A549 (cell line): Measurements from ENCODE around the gene PTPRN2. TPM values are rescaled to one million over a fixed set of nuclear protein-coding genes. Genes with fewer than 3 reads are reported as not detected.

Experiments used
- ATAC-seq, 2 experiments: fragments of 200-7000 bp in 1 of 2; fragments of >200 bp in 1 of 2; cut with Nextera tagmentation in 1 of 2; cut with Tn5 transposase in 1 of 2; 3 replicates each; pipeline versions ENCODE4 v1.8.0 to v1.9.1; 2018 to 2020; ENCODE audit warnings: mild to moderate bottlenecking in 1 of 2, moderate library complexity in 1 of 2
- CTCF ChIA-PET: fragments of 300-600 bp; sonication (Branson Sonifier 250); formaldehyde crosslinking; extraction: SDS; loops from one replicate; lab custom pipeline; 2021; ENCODE audit warnings: antibody characterized with exemption, inconsistent platforms; lab: Yijun Ruan, JAX
- POLR2A ChIA-PET: fragments of 350-600 bp; formaldehyde crosslinking; extraction: SDS; loops from one replicate; lab custom pipeline; 2021; ENCODE audit warnings: antibody characterized with exemption, inconsistent platforms; lab: Yijun Ruan, JAX
- DNase-seq, 2 experiments: peaks; one replicate each; pipeline versions ENCODE4 v3.0.0 to v3.0.0-alpha.2; 2011 to 2016; ENCODE audit warnings: low read depth in 1 of 2, low spot score in 1 of 2
- FAIRE-seq: peaks from 2 replicates; lab custom pipeline; 2011; peaks lifted over from hg19 to GRCh38; lab: Jason Lieb, UNC
- H3K27ac ChIP-seq, 2 experiments: fragments of >200 bp; sonication (Bioruptor Twin); formaldehyde crosslinking; 3 replicates each; pipeline ENCODE4 v1.5.1; 2016 to 2017
- H3K4me1 ChIP-seq: fragments of >200 bp; sonication (Bioruptor Twin); formaldehyde crosslinking; 3 replicates; pipeline ENCODE4 v1.6.1; 2016
- H3K4me2 ChIP-seq: fragments of >200 bp; sonication (Bioruptor Twin); formaldehyde crosslinking; 3 replicates; pipeline ENCODE4 v1.6.1; 2016
- H3K4me3 ChIP-seq: fragments of >200 bp; sonication (Bioruptor Twin); formaldehyde crosslinking; 3 replicates; pipeline ENCODE4 v1.5.1; 2016
- H3K9me3 ChIP-seq: fragments of >200 bp; sonication (Bioruptor Twin); formaldehyde crosslinking; 3 replicates; pipeline ENCODE4 v1.6.1; 2016
- BHLHE40 ChIP-seq: IDR thresholded peaks from 2 replicates; pipeline ENCODE4 v1.6.1; 2012; ENCODE audit warnings: low read depth, low read length, inconsistent platforms
- CBX8 ChIP-seq: fragments of 200-600 bp; sonication (generic); IDR thresholded peaks from 2 replicates; pipeline ENCODE4 v1.6.1; 2016
- CEBPB ChIP-seq, 2 experiments: fragments of >200 bp in 1 of 2; sonication (Bioruptor Twin) in 1 of 2; formaldehyde crosslinking in 1 of 2; IDR thresholded peaks; 2 replicates each; pipeline ENCODE4 v1.6.1; 2012 to 2016
- CHD4 ChIP-seq: fragments of 200-600 bp; sonication (generic); IDR thresholded peaks from 2 replicates; pipeline ENCODE4 v1.6.1; 2016; ENCODE audit warnings: antibody characterized with exemption, mild to moderate bottlenecking, borderline replicate concordance
- EHMT2 ChIP-seq: fragments of 200-600 bp; sonication (generic); IDR thresholded peaks from 2 replicates; pipeline ENCODE4 v1.6.1; 2016; ENCODE audit warnings: antibody characterized with exemption, low read depth, mild to moderate bottlenecking, moderate library complexity
- EP300 ChIP-seq, 2 experiments: fragments of >200 bp; sonication (Bioruptor Twin); formaldehyde crosslinking; IDR thresholded peaks; 2 replicates in 1 of 2; 3 replicates in 1 of 2; pipeline ENCODE4 v1.6.1; 2016 to 2017
- HOXB5 ChIP-seq: fragments of 250-450 bp; sonication (Bioruptor Pico); IDR thresholded peaks from 2 replicates; pipeline ENCODE4 v1.5.0; 2020; ENCODE audit warnings: mild to moderate bottlenecking, moderate library complexity
- JUN ChIP-seq, 2 experiments: fragments of >200 bp; sonication (Bioruptor Twin); formaldehyde crosslinking; IDR thresholded peaks; 2 replicates in 1 of 2; 3 replicates in 1 of 2; pipeline ENCODE4 v1.6.1; 2016 to 2017
- KDM5A ChIP-seq: fragments of 200-600 bp; sonication (generic); IDR thresholded peaks from 2 replicates; pipeline ENCODE4 v1.6.1; 2016; ENCODE audit warnings: antibody characterized with exemption, mild to moderate bottlenecking
- MAZ ChIP-seq: fragments of 150-350 bp; IDR thresholded peaks from 2 replicates; pipeline ENCODE4 v1.6.1; 2014; ENCODE audit warnings: antibody characterized with exemption, low read depth, low read length, borderline replicate concordance
- NPAS2 ChIP-seq: fragments of 250-450 bp; sonication (Bioruptor Pico); IDR thresholded peaks from 2 replicates; pipeline ENCODE4 v1.8.0; 2022; ENCODE audit warnings: mild to moderate bottlenecking, moderate library complexity, borderline replicate concordance
- NR3C1 ChIP-seq: fragments of >200 bp; sonication (Bioruptor Twin); formaldehyde crosslinking; IDR thresholded peaks from 3 replicates; pipeline ENCODE4 v1.6.1; 2017
- PHF8 ChIP-seq: fragments of 200-600 bp; sonication (generic); IDR thresholded peaks from 2 replicates; pipeline ENCODE4 v1.6.1; 2016; ENCODE audit warnings: low read depth, mild to moderate bottlenecking, antibody characterized with exemption, moderate library complexity, borderline replicate concordance
- POLR2AphosphoS2 ChIP-seq: conservative IDR thresholded peaks from 2 replicates; pipeline ENCODE4 v1.6.1; 2012; ENCODE audit warnings: low read length, improper control_type of control experiment, inconsistent platforms
- RAD21 ChIP-seq, 2 experiments: fragments of >200 bp in 1 of 2; sonication (Bioruptor Twin) in 1 of 2; formaldehyde crosslinking in 1 of 2; IDR thresholded peaks in 1 of 2; conservative IDR thresholded peaks in 1 of 2; 2 replicates in 1 of 2; 3 replicates in 1 of 2; pipeline ENCODE4 v1.6.1; 2012 to 2018; ENCODE audit warnings: inconsistent platforms in 1 of 2
- RARB ChIP-seq: fragments of 250-450 bp; sonication (Bioruptor Pico); IDR thresholded peaks from 2 replicates; pipeline ENCODE4 v1.8.0; 2021; ENCODE audit warnings: mild to moderate bottlenecking, moderate library complexity
- RCOR1 ChIP-seq: fragments of 150-350 bp; IDR thresholded peaks from 2 replicates; pipeline ENCODE4 v1.6.1; 2014; ENCODE audit warnings: antibody characterized with exemption, low read length, low read depth
- RFX5 ChIP-seq: fragments of 450-650 bp; IDR thresholded peaks from 2 replicates; pipeline ENCODE4 v1.7.1; 2014; ENCODE audit warnings: antibody characterized with exemption, mild to moderate bottlenecking, moderate library complexity
- RNF2 ChIP-seq: fragments of 200-600 bp; sonication (generic); IDR thresholded peaks from 2 replicates; pipeline ENCODE4 v1.6.1; 2016; ENCODE audit warnings: low read depth, mild to moderate bottlenecking, antibody characterized with exemption, moderate library complexity, borderline replicate concordance
- SMC3 ChIP-seq: fragments of >200 bp; sonication (Bioruptor Twin); formaldehyde crosslinking; IDR thresholded peaks from 3 replicates; pipeline ENCODE4 v1.6.1; 2018; ENCODE audit warnings: inconsistent platforms
- WGBS: methylation state at CpG from one replicate; pipeline ENCODE4 v1.1.6; 2017; ENCODE audit errors: missing lambda C conversion rate; 5-methylcytosine and 5-hydroxymethylcytosine counted together
- polyA plus RNA-seq, 4 experiments: library from polyadenylated mRNA; depleted of rRNA in 3 of 4; stranded (reverse); fragments of >200 nt; fragmentation: RNase III in 1 of 4; extraction: RNeasy Plus Mini Kit Qiagen cat#74134 plus additional on column Dnase treatment in 1 of 4; gene quantifications; 2 replicates in 3 of 4; 3 replicates in 1 of 4; pipeline ENCODE4 v1.2.3, GENCODE V29; 2011 to 2017
- TF ChIP-seq, protein P1 (sequence below): fragments of >200 bp; sonication (Bioruptor Twin); formaldehyde crosslinking; IDR thresholded peaks from 3 replicates; pipeline ENCODE4 v1.5.1; 2016
- TF ChIP-seq, protein P2 (sequence below): IDR thresholded peaks from 2 replicates; pipeline ENCODE4 v1.6.1; 2012
- TF ChIP-seq, protein P3 (sequence below): fragments of 150-350 bp; IDR thresholded peaks from 2 replicates; pipeline ENCODE4 v1.6.1; 2014; ENCODE audit warnings: low read depth, mild to moderate bottlenecking, low read length
- TF ChIP-seq, protein P4 (sequence below): fragments of 200-600 bp; sonication (generic); IDR thresholded peaks from 2 replicates; pipeline ENCODE4 v1.6.1; 2016; ENCODE audit warnings: antibody characterized with exemption, mild to moderate bottlenecking, moderate library complexity
- TF ChIP-seq, protein P5 (sequence below): fragments of >200 bp; sonication (Bioruptor Twin); formaldehyde crosslinking; IDR thresholded peaks from 3 replicates; pipeline ENCODE4 v1.6.1; 2016

The PTPRN2 gene
- polyA plus RNA-seq, 2 of the 4 experiments (the other 2 are of a cell fraction) = 0.41 to 1.2 TPM

DNA sequence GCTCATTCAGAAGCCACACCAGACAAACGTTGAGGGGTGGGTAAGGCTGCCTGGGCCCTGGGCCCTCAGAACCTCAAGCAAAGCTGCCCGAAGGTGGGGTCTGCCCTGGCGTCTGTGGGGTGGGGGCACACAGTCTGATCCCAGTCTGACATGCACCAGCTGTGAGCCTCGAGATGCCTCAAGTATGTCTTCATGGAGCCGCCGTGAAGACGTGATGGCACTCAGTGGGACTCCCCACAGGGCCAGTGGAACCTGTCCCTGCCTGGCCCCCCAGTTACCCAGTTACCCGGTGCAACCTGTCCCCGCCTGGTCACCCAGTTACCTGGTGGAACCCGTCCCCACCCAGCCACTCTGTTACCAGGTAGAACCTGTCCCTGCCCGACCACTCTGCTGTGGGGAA lies 351.2 kb downstream of the PTPRN2 start:
- Histone ChIP-seq H3K27ac (no peak overlapping the region), H3K4me1 (no peaks in the 10 kb centered on the region), H3K4me2 (no peak overlapping the region), H3K4me3 (no peak overlapping the region), H3K9me3 (no peaks in the 10 kb centered on the region)
- no peak for TF ChIP-seq POLR2AphosphoS2
- no peak for TF ChIP-seq MAZ
- TF ChIP-seq, protein P1, sequence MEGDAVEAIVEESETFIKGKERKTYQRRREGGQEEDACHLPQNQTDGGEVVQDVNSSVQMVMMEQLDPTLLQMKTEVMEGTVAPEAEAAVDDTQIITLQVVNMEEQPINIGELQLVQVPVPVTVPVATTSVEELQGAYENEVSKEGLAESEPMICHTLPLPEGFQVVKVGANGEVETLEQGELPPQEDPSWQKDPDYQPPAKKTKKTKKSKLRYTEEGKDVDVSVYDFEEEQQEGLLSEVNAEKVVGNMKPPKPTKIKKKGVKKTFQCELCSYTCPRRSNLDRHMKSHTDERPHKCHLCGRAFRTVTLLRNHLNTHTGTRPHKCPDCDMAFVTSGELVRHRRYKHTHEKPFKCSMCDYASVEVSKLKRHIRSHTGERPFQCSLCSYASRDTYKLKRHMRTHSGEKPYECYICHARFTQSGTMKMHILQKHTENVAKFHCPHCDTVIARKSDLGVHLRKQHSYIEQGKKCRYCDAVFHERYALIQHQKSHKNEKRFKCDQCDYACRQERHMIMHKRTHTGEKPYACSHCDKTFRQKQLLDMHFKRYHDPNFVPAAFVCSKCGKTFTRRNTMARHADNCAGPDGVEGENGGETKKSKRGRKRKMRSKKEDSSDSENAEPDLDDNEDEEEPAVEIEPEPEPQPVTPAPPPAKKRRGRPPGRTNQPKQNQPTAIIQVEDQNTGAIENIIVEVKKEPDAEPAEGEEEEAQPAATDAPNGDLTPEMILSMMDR = no peak
- no peak for TF ChIP-seq CHD4
- no peak for TF ChIP-seq PHF8
- no peak for TF ChIP-seq JUN (IDR thresholded peaks at IDR 0.05)
- no peak for TF ChIP-seq CBX8
- TF ChIP-seq EHMT2 = no peak
- no peak for TF ChIP-seq RARB
- TF ChIP-seq RAD21 (conservative IDR thresholded peaks at IDR 0.05 in 1 of 2, IDR thresholded peaks at IDR 0.05 in 1 of 2) = no peak
- no peak for TF ChIP-seq KDM5A
- TF ChIP-seq NR3C1 = no peak
- FAIRE-seq (no peak), DNase-seq (no peak), ATAC-seq (no peak)
- ChIA-PET CTCF (no interaction called here), POLR2A (no interaction called here)
- 23% methylated on average over 6 of the region's 11 CpGs for WGBS

DNA sequence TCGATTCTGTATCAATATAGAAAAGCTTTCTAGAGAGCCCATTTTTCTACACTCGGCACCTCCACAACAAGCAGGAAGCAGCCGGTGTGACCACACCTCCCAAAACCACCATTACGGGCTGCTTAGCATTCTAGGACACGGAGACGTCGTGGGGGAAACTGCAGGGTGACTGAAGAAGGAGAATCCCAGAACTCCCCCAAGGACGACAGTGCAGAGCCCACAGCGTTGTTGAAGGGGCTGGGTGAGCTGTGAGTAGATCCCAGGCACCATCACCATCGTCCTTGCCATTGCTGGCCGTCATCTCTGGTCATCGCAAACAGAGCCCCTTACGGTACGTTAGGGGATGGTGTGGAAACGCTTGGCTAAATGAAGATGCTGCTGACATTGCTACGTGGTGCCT lies 351.8 kb downstream of the PTPRN2 start:
- FAIRE-seq = no peak
- Histone ChIP-seq H3K9me3 (no peaks in the 10 kb centered on the region), H3K27ac (no peak overlapping the region), H3K4me1 (no peaks in the 10 kb centered on the region), H3K4me3 (no peak overlapping the region), H3K4me2 (no peak overlapping the region)
- no peak for TF ChIP-seq HOXB5
- TF ChIP-seq RFX5 = no peak
- no peak for TF ChIP-seq RCOR1
- TF ChIP-seq, protein P2, sequence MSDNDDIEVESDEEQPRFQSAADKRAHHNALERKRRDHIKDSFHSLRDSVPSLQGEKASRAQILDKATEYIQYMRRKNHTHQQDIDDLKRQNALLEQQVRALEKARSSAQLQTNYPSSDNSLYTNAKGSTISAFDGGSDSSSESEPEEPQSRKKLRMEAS = no peak
- no peak for TF ChIP-seq BHLHE40
- TF ChIP-seq, protein P3, sequence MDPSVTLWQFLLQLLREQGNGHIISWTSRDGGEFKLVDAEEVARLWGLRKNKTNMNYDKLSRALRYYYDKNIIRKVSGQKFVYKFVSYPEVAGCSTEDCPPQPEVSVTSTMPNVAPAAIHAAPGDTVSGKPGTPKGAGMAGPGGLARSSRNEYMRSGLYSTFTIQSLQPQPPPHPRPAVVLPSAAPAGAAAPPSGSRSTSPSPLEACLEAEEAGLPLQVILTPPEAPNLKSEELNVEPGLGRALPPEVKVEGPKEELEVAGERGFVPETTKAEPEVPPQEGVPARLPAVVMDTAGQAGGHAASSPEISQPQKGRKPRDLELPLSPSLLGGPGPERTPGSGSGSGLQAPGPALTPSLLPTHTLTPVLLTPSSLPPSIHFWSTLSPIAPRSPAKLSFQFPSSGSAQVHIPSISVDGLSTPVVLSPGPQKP = no peak
- TF ChIP-seq NPAS2 (CRISPR knock-in tag) = no peak
- TF ChIP-seq, protein P4, sequence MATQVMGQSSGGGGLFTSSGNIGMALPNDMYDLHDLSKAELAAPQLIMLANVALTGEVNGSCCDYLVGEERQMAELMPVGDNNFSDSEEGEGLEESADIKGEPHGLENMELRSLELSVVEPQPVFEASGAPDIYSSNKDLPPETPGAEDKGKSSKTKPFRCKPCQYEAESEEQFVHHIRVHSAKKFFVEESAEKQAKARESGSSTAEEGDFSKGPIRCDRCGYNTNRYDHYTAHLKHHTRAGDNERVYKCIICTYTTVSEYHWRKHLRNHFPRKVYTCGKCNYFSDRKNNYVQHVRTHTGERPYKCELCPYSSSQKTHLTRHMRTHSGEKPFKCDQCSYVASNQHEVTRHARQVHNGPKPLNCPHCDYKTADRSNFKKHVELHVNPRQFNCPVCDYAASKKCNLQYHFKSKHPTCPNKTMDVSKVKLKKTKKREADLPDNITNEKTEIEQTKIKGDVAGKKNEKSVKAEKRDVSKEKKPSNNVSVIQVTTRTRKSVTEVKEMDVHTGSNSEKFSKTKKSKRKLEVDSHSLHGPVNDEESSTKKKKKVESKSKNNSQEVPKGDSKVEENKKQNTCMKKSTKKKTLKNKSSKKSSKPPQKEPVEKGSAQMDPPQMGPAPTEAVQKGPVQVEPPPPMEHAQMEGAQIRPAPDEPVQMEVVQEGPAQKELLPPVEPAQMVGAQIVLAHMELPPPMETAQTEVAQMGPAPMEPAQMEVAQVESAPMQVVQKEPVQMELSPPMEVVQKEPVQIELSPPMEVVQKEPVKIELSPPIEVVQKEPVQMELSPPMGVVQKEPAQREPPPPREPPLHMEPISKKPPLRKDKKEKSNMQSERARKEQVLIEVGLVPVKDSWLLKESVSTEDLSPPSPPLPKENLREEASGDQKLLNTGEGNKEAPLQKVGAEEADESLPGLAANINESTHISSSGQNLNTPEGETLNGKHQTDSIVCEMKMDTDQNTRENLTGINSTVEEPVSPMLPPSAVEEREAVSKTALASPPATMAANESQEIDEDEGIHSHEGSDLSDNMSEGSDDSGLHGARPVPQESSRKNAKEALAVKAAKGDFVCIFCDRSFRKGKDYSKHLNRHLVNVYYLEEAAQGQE = no peak
- TF ChIP-seq CBX8 = no peak
- TF ChIP-seq SMC3 = no peak
- TF ChIP-seq, protein P5, sequence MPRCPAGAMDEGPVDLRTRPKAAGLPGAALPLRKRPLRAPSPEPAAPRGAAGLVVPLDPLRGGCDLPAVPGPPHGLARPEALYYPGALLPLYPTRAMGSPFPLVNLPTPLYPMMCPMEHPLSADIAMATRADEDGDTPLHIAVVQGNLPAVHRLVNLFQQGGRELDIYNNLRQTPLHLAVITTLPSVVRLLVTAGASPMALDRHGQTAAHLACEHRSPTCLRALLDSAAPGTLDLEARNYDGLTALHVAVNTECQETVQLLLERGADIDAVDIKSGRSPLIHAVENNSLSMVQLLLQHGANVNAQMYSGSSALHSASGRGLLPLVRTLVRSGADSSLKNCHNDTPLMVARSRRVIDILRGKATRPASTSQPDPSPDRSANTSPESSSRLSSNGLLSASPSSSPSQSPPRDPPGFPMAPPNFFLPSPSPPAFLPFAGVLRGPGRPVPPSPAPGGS = no peak
- no peak for TF ChIP-seq CEBPB (IDR thresholded peaks at IDR 0.05)
- TF ChIP-seq JUN (IDR thresholded peaks at IDR 0.05) = no peak
- no peak for TF ChIP-seq EP300 (IDR thresholded peaks at IDR 0.05)
- TF ChIP-seq NR3C1 = no peak
- no peak for TF ChIP-seq MAZ
- TF ChIP-seq RNF2 = no peak
- TF ChIP-seq EHMT2 = no peak
- ChIA-PET CTCF (no interaction called here), POLR2A (no interaction called here)
- ATAC-seq = no peak
- 42% methylated on average over 16 of the region's 16 CpGs for WGBS
- DNase-seq = no peak
